ENCODE measurements around the gene PGLYRP2. TPM values are rescaled to one million over a fixed set of nuclear protein-coding genes. Genes with fewer than 3 reads are reported as not detected.
A peak's percentile ranks its signal among the peaks of the same experiment; 100 is the strongest.

The PGLYRP2 gene
- total and polyA plus RNA-seq, 2 of the 13 experiments (the other 11 are each of a cell fraction or from before 2014, with no cell fraction given): 0.04 to 1.0 TPM

- TF ChIP-seq, protein P1, sequence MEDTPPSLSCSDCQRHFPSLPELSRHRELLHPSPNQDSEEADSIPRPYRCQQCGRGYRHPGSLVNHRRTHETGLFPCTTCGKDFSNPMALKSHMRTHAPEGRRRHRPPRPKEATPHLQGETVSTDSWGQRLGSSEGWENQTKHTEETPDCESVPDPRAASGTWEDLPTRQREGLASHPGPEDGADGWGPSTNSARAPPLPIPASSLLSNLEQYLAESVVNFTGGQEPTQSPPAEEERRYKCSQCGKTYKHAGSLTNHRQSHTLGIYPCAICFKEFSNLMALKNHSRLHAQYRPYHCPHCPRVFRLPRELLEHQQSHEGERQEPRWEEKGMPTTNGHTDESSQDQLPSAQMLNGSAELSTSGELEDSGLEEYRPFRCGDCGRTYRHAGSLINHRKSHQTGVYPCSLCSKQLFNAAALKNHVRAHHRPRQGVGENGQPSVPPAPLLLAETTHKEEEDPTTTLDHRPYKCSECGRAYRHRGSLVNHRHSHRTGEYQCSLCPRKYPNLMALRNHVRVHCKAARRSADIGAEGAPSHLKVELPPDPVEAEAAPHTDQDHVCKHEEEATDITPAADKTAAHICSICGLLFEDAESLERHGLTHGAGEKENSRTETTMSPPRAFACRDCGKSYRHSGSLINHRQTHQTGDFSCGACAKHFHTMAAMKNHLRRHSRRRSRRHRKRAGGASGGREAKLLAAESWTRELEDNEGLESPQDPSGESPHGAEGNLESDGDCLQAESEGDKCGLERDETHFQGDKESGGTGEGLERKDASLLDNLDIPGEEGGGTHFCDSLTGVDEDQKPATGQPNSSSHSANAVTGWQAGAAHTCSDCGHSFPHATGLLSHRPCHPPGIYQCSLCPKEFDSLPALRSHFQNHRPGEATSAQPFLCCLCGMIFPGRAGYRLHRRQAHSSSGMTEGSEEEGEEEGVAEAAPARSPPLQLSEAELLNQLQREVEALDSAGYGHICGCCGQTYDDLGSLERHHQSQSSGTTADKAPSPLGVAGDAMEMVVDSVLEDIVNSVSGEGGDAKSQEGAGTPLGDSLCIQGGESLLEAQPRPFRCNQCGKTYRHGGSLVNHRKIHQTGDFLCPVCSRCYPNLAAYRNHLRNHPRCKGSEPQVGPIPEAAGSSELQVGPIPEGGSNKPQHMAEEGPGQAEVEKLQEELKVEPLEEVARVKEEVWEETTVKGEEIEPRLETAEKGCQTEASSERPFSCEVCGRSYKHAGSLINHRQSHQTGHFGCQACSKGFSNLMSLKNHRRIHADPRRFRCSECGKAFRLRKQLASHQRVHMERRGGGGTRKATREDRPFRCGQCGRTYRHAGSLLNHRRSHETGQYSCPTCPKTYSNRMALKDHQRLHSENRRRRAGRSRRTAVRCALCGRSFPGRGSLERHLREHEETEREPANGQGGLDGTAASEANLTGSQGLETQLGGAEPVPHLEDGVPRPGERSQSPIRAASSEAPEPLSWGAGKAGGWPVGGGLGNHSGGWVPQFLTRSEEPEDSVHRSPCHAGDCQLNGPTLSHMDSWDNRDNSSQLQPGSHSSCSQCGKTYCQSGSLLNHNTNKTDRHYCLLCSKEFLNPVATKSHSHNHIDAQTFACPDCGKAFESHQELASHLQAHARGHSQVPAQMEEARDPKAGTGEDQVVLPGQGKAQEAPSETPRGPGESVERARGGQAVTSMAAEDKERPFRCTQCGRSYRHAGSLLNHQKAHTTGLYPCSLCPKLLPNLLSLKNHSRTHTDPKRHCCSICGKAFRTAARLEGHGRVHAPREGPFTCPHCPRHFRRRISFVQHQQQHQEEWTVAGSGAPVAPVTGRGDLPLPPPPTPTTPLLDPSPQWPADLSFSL (CRISPR knock-in tag; IDR thresholded peaks at IDR 0.05): no peak
- TF ChIP-seq, protein P2, sequence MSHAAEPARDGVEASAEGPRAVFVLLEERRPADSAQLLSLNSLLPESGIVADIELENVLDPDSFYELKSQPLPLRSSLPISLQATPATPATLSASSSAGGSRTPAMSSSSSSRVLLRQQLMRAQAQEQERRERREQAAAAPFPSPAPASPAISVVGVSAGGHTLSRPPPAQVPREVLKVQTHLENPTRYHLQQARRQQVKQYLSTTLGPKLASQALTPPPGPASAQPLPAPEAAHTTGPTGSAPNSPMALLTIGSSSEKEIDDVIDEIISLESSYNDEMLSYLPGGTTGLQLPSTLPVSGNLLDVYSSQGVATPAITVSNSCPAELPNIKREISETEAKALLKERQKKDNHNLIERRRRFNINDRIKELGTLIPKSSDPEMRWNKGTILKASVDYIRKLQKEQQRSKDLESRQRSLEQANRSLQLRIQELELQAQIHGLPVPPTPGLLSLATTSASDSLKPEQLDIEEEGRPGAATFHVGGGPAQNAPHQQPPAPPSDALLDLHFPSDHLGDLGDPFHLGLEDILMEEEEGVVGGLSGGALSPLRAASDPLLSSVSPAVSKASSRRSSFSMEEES (CRISPR knock-in tag; IDR thresholded peaks at IDR 0.05): 0 out of 2 replicates have a peak, but pooled peaks have one; percentile 17
- TF ChIP-seq FOXK1 (CRISPR knock-in tag; IDR thresholded peaks at IDR 0.05; ENCODE audit: borderline replicate concordance, low read depth) (no peak), SP5 (CRISPR knock-in tag; IDR thresholded peaks at IDR 0.05; ENCODE audit: borderline replicate concordance, low read depth) (peak; percentile 81), ZFP90 (CRISPR knock-in tag; IDR thresholded peaks at IDR 0.05; ENCODE audit: borderline replicate concordance) (no peak), CENPT (CRISPR knock-in tag; IDR thresholded peaks at IDR 0.05; ENCODE audit: low read depth) (0 out of 2 replicates have a peak, but pooled peaks have one; percentile 63), GATAD1 (CRISPR knock-in tag; IDR thresholded peaks at IDR 0.05) (peak; percentile 81), HNRNPLL (IDR thresholded peaks at IDR 0.05; ENCODE audit: low read depth, low read length, poor library complexity, severe bottlenecking) (peak; percentile 51), SIX1 (CRISPR knock-in tag; IDR thresholded peaks at IDR 0.05; ENCODE audit: borderline replicate concordance) (no peak), ZNF33B (CRISPR knock-in tag; IDR thresholded peaks at IDR 0.05) (no peak), HOXA3 (CRISPR knock-in tag; IDR thresholded peaks at IDR 0.05) (peak; percentile 93), GABPB1 (CRISPR knock-in tag; IDR thresholded peaks at IDR 0.05) (peak; percentile 80)
- TF ChIP-seq, protein P3, sequence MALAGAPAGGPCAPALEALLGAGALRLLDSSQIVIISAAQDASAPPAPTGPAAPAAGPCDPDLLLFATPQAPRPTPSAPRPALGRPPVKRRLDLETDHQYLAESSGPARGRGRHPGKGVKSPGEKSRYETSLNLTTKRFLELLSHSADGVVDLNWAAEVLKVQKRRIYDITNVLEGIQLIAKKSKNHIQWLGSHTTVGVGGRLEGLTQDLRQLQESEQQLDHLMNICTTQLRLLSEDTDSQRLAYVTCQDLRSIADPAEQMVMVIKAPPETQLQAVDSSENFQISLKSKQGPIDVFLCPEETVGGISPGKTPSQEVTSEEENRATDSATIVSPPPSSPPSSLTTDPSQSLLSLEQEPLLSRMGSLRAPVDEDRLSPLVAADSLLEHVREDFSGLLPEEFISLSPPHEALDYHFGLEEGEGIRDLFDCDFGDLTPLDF (CRISPR knock-in tag; IDR thresholded peaks at IDR 0.05): no peak
- TF ChIP-seq, protein P4, sequence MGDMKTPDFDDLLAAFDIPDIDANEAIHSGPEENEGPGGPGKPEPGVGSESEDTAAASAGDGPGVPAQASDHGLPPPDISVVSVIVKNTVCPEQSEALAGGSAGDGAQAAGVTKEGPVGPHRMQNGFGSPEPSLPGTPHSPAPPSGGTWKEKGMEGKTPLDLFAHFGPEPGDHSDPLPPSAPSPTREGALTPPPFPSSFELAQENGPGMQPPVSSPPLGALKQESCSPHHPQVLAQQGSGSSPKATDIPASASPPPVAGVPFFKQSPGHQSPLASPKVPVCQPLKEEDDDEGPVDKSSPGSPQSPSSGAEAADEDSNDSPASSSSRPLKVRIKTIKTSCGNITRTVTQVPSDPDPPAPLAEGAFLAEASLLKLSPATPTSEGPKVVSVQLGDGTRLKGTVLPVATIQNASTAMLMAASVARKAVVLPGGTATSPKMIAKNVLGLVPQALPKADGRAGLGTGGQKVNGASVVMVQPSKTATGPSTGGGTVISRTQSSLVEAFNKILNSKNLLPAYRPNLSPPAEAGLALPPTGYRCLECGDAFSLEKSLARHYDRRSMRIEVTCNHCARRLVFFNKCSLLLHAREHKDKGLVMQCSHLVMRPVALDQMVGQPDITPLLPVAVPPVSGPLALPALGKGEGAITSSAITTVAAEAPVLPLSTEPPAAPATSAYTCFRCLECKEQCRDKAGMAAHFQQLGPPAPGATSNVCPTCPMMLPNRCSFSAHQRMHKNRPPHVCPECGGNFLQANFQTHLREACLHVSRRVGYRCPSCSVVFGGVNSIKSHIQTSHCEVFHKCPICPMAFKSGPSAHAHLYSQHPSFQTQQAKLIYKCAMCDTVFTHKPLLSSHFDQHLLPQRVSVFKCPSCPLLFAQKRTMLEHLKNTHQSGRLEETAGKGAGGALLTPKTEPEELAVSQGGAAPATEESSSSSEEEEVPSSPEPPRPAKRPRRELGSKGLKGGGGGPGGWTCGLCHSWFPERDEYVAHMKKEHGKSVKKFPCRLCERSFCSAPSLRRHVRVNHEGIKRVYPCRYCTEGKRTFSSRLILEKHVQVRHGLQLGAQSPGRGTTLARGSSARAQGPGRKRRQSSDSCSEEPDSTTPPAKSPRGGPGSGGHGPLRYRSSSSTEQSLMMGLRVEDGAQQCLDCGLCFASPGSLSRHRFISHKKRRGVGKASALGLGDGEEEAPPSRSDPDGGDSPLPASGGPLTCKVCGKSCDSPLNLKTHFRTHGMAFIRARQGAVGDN (CRISPR knock-in tag; IDR thresholded peaks at IDR 0.05): peak; percentile 60; the same call in 1 of the 2 replicates
Observed at GRCh38 chr19:15432629-15433518, 46.4 kb downstream of the PGLYRP2 start (continued).
